HEK293T (cell line): ENCODE measurements around the gene CNTLN.

Experiments used
- CTCF ChIA-PET: fragments of 350-600 bp; formaldehyde crosslinking; extraction: SDS; loops from one replicate; lab custom pipeline; 2021; ENCODE audit warnings: antibody characterized with exemption, inconsistent platforms; lab: Yijun Ruan, JAX
- POLR2A ChIA-PET: fragments of 350-600 bp; formaldehyde crosslinking; extraction: SDS; loops from one replicate; lab custom pipeline; 2020; ENCODE audit warnings: antibody characterized with exemption, inconsistent platforms; lab: Yijun Ruan, JAX
- DNase-seq: peaks from one replicate; pipeline ENCODE4 v3.0.0; 2012; ENCODE audit warnings: mixed read lengths; ENCODE audit errors: extremely low spot score
- ARNT ChIP-seq: fragments of 450-650 bp; IDR thresholded peaks from 2 replicates; pipeline ENCODE4 v1.6.1; 2017; ENCODE audit warnings: mild to moderate bottlenecking
- BHLHE40 ChIP-seq: fragments of 450-650 bp; IDR thresholded peaks from 2 replicates; pipeline ENCODE4 v1.6.1; 2016; ENCODE audit warnings: mild to moderate bottlenecking, moderate library complexity, borderline replicate concordance
- CTBP1 ChIP-seq: fragments of 450-650 bp; IDR thresholded peaks from 2 replicates; pipeline ENCODE4 v1.6.1; 2016; ENCODE audit warnings: borderline replicate concordance
- ELF4 ChIP-seq: fragments of 450-650 bp; IDR thresholded peaks from 2 replicates; pipeline ENCODE4 v1.6.1; 2017; ENCODE audit warnings: antibody characterized with exemption
- FOXA1 ChIP-seq: fragments of 450-650 bp; IDR thresholded peaks from 2 replicates; pipeline ENCODE4 v1.6.1; 2016; ENCODE audit warnings: mild to moderate bottlenecking
- FOXK2 ChIP-seq: fragments of 450-650 bp; IDR thresholded peaks from 2 replicates; pipeline ENCODE4 v1.6.1; 2016; ENCODE audit warnings: mild to moderate bottlenecking
- FOXM1 ChIP-seq: fragments of 450-650 bp; IDR thresholded peaks from 2 replicates; pipeline ENCODE4 v1.6.1; 2017; ENCODE audit warnings: mild to moderate bottlenecking, borderline replicate concordance
- HDGF ChIP-seq: fragments of 450-650 bp; IDR thresholded peaks from 2 replicates; pipeline ENCODE4 v1.6.1; 2017; ENCODE audit warnings: antibody characterized with exemption, borderline replicate concordance
- L3MBTL2 ChIP-seq: fragments of 450-650 bp; conservative IDR thresholded peaks from 2 replicates; pipeline ENCODE4 v1.6.1; 2016; ENCODE audit warnings: mild to moderate bottlenecking
- LEF1 ChIP-seq: fragments of 450-650 bp; IDR thresholded peaks from 2 replicates; pipeline ENCODE4 v1.6.1; 2017; ENCODE audit warnings: mild to moderate bottlenecking, borderline replicate concordance
- NFRKB ChIP-seq: fragments of 450-650 bp; IDR thresholded peaks from 2 replicates; pipeline ENCODE4 v1.6.1; 2016; ENCODE audit warnings: mild to moderate bottlenecking, moderate library complexity
- PKNOX1 ChIP-seq: fragments of 450-650 bp; IDR thresholded peaks from 2 replicates; pipeline ENCODE4 v1.6.1; 2016
- SP1 ChIP-seq: fragments of 450-650 bp; IDR thresholded peaks from 2 replicates; pipeline ENCODE4 v1.6.1; 2017
- SUZ12 ChIP-seq: fragments of 450-650 bp; IDR thresholded peaks from 2 replicates; pipeline ENCODE4 v1.6.1; 2016; ENCODE audit warnings: mild to moderate bottlenecking
- TARDBP ChIP-seq: fragments of 450-650 bp; IDR thresholded peaks from 2 replicates; pipeline ENCODE4 v1.6.1; 2016
- ZNF384 ChIP-seq: fragments of 450-650 bp; IDR thresholded peaks from 2 replicates; pipeline ENCODE4 v1.6.1; 2016

CNTLN gene

GRCh38 chr9:17491780-17492179 lies 356.9 kb downstream of the CNTLN start:
- POLR2A ChIA-PET: no interaction called here
- TF ChIP-seq FOXA1: no peak
- no peak for TF ChIP-seq TARDBP
- TF ChIP-seq SP1: no peak
- TF ChIP-seq HDGF: no peak
- TF ChIP-seq ZNF384: no peak
- TF ChIP-seq ARNT: no peak
- TF ChIP-seq PKNOX1: no peak
- TF ChIP-seq CTBP1: no peak
- DNase-seq: no peak
- CTCF ChIA-PET: no interaction called here

DNA sequence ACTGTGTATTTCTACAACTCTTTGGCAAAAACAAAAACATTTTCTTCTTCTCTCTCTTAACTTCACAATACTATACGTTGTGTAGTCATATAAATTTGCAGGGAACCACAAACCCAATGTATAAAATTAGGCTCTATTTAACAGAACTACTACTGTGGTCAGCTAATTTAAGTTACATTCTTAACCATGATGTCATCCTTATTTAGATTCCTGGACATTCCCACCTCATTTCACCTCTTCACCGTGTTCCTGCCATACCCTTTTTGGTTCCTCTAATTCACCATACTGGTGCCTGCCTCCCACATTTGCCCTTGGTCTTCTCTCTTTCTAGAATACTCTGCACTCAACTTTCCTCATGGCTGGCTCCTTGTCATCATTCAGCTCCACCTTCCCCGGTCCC lies 368.4 kb downstream of the CNTLN start:
- ChIA-PET CTCF (no interaction called here), POLR2A (no interaction called here)
- TF ChIP-seq NFRKB (no peak), LEF1 (no peak), CTBP1 (no peak), ELF4 (no peak), SUZ12 (no peak), FOXA1 (no peak), FOXM1 (no peak), TARDBP (no peak), HDGF (no peak), FOXK2 (no peak), ZNF384 (no peak), PKNOX1 (no peak), SP1 (no peak), BHLHE40 (no peak), ARNT (no peak), L3MBTL2 (no peak)
- DNase-seq: no peak

DNA sequence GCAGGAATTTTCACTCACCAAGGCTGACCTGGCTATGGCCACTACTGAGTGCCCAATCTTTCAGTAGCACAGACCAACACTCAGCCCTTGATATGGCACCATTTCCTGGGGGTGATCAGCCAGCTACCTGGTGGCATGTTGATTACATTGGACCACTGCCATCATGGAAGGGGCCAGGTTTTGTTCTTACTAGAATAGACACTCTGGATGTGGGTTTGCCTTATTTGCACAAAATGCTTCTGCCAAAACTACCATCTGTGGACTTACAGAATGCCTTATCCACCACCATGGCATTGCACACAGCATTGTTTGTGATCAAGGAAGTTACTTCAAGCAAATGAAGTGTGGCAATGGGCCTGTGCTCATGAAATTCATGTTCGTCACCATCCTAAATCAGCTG lies 374.3 kb downstream of the CNTLN start:
- no peak for DNase-seq
- TF ChIP-seq ZNF384 (no peak), SP1 (no peak), CTBP1 (no peak), L3MBTL2 (no peak), LEF1 (no peak), FOXM1 (no peak), BHLHE40 (no peak), TARDBP (no peak), ARNT (no peak), HDGF (no peak)

GRCh38 chr9:17509701-17510100 lies 374.9 kb downstream of the CNTLN start:
- DNase-seq: no peak
- CTCF ChIA-PET: no interaction called here
- POLR2A ChIA-PET: no interaction called here
- TF ChIP-seq BHLHE40 (no peak), ELF4 (no peak), FOXA1 (no peak), LEF1 (no peak), SP1 (no peak)

More for the DNA sequence above, 374.3 kb downstream of the CNTLN start:
- POLR2A ChIA-PET: no interaction called here
- CTCF ChIA-PET: no interaction called here

GRCh38 chr9:17519761-17520160 lies 384.9 kb downstream of the CNTLN start:
- ChIA-PET CTCF (no interaction called here), POLR2A (no interaction called here)
- no peak for TF ChIP-seq PKNOX1
- no peak for TF ChIP-seq HDGF
- no peak for TF ChIP-seq L3MBTL2
- no peak for DNase-seq

DNA sequence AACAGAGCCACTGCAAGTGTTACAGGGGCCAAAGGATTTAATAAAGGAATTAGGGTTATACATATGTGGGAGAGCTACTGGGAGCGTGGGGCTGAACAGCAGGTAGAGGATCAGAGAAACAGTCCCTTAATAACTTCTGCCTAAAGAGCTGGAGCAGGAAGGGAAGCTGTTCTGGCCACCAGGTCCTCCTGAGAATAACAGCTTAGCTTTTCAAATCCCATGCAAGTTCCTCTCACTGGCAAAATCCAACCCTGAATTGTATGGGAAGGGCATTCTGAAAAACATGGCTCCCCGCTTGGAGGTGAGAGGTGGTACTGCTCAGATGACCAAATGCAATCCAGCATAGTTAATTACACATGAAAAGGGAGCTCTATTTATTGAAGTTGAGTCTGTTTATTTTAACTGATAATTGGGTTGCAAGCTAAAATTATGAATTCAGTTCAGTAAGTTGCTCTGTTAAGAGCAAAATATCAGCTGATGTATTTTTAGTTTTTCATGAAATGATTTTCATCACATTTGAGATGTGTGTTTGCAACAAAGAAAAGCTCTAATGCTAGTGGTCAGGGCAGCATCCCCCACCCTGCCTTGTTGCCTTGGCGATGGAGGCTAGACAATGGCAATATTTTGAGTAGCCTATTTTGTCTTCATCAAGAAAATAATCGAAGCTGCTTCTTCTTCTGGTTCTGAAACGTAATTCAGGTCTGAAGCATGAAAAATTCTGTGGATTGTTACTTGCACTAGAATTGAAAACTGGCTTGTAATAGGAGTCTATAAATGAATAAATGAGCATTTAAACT lies 385.6 kb downstream of the CNTLN start:
- POLR2A ChIA-PET: no interaction called here
- TF ChIP-seq LEF1 (no peak), BHLHE40 (no peak), FOXK2 (no peak), ZNF384 (no peak), CTBP1 (no peak), ARNT (no peak), FOXA1 (no peak)
- no peak for DNase-seq
- CTCF ChIA-PET: no interaction called here
